Ectodermal cell (in vitro differentiated cells): ENCODE results near the gene GLMP.

Source experiments
- H3K27ac ChIP-seq: 2 replicates; pipeline ENCODE4 v1.7.0; 2013; ENCODE audit warnings: mild to moderate bottlenecking, low read depth, low read length; ENCODE audit not compliant: insufficient read depth, poor library complexity, severe bottlenecking
- H3K27me3 ChIP-seq: 2 replicates; pipeline ENCODE4 v1.7.0; 2013; ENCODE audit warnings: mild to moderate bottlenecking, low read length; ENCODE audit not compliant: insufficient read depth, control insufficient read depth, poor library complexity, severe bottlenecking
- H3K36me3 ChIP-seq: one replicate; pipeline ENCODE4 v1.7.0; 2013; ENCODE audit warnings: low read length; ENCODE audit not compliant: control insufficient read depth, insufficient read depth
- H3K4me1 ChIP-seq: one replicate; pipeline ENCODE4 v1.7.0; 2013; ENCODE audit warnings: low read length; ENCODE audit not compliant: control insufficient read depth, insufficient read depth
- H3K4me3 ChIP-seq: 2 replicates; pipeline ENCODE4 v1.7.0; 2013; ENCODE audit warnings: low read depth, low read length, control low read depth; ENCODE audit not compliant: insufficient read depth
- H3K9me3 ChIP-seq: 2 replicates; pipeline ENCODE4 v1.7.0; 2013; ENCODE audit warnings: mild to moderate bottlenecking, low read length, moderate library complexity; ENCODE audit not compliant: control insufficient read depth
- WGBS, 2 experiments: methylation state at CpG; one replicate each; pipeline ENCODE4 v1.1.7; 2013; ENCODE audit warnings: missing lambda C conversion rate in 2 of 2; 5-methylcytosine and 5-hydroxymethylcytosine counted together

GLMP gene

DNA sequence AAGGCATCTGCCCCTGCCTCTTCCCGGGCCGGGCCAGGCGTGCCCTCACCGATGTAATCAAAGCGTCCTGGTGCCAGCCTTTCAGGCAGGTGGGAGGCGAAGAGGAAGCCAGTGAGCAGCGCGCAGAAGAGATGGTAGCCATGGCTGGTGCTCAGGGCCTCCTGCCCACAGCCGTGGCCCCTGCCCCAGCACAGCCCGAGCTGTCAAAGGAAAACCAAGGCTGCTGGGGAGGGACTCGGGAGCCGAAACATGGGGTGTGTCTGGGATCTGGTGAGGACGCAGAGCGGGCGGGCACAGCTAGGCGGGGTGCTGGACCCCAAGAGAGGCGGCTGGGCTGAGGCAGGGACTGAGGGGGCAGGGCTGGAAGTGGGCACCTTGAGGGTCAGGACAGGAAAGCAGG lies 50.8 kb downstream of the GLMP start:
- Histone ChIP-seq H3K27ac (no peak overlapping the region), H3K27me3 (peaks cover 11% of the 10 kb centered on the region), H3K36me3 (peaks cover 4% of the 10 kb centered on the region), H3K9me3 (no peaks in the 10 kb centered on the region), H3K4me3 (no peak overlapping the region), H3K4me1 (peaks cover 15% of the 10 kb centered on the region)
- 94% methylated on average over 17 of the region's 17 CpGs for WGBS, 2 experiments

DNA sequence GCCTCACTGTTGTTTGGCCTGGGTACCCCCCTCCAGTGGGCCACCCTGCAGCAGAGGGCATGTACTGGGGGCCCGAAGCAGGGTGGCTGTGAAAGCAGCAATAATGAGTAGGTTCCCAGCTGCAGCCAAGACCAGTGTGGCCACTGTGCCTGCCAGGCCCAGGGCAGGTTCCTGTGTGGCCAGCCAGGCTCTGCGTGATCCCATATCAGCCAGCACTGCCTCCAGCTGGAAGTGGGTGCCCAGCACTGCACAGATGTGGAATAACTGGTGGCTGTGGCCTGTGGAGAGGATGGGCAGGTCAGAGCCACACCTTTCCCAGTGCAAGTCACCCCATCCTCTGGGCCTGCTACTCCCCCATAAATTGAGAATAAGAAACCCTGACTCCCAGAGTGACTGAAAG lies 51.4 kb downstream of the GLMP start:
- H3K27ac ChIP-seq, result no peak overlapping the region
- H3K4me1 ChIP-seq, result peaks cover 15% of the 10 kb centered on the region
- H3K9me3 ChIP-seq, result no peaks in the 10 kb centered on the region
- peaks cover 11% of the 10 kb centered on the region for H3K27me3 ChIP-seq
- no peak overlapping the region for H3K4me3 ChIP-seq
- 95 to 98% methylated on average over 2 of the region's 2 CpGs for WGBS, 2 experiments
- H3K36me3 ChIP-seq, result peaks cover 9% of the 10 kb centered on the region

DNA sequence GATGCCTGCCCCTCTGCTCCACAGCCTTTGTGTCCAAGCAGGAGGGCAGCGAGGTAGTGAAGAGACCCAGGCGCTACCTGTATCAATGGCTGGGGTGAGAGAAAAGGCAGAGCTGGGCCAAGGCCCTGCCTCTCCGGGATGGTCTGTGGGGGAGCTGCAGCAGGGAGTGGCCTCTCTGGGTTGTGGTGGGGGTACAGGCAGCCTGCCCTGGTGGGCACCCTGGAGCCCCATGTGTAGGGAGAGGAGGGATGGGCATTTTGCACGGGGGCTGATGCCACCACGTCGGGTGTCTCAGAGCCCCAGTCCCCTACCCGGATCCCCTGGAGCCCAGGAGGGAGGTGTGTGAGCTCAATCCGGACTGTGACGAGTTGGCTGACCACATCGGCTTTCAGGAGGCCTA lies 52.7 kb downstream of the GLMP start:
- 90 to 92% methylated on average over 10 of the region's 10 CpGs for WGBS, 2 experiments
- no peak overlapping the region for H3K27ac ChIP-seq
- H3K36me3 ChIP-seq, result peaks cover 15% of the 10 kb centered on the region
- peaks cover 9% of the 10 kb centered on the region for H3K4me1 ChIP-seq
- H3K27me3 ChIP-seq, result peaks cover 11% of the 10 kb centered on the region
- H3K9me3 ChIP-seq, result no peaks in the 10 kb centered on the region
- no peak overlapping the region for H3K4me3 ChIP-seq
